ENCODE data around the gene PSMD10.

The PSMD10 gene

GRCh38 chrX:108049649-108050048, 41.7 kb downstream of the PSMD10 start:
- Histone ChIP-seq H3K27me3 (ENCODE audit: control insufficient read depth, insufficient read depth, low read length, poor library complexity, severe bottlenecking) (no peaks in the 10 kb centered on the region), H3K9me3 (ENCODE audit: control insufficient read depth, low read length) (no peaks in the 10 kb centered on the region), H3K36me3 (ENCODE audit: control insufficient read depth, insufficient read depth, low read length) (no peaks in the 10 kb centered on the region), H3K4me3 (ENCODE audit: insufficient read depth, low read depth, low read length) (no peak overlapping the region), H3K27ac (ENCODE audit: insufficient read depth, low read depth, low read length, poor library complexity, severe bottlenecking) (no peak overlapping the region), H3K4me1 (ENCODE audit: control insufficient read depth, insufficient read depth, low read length) (no peaks in the 10 kb centered on the region)
- WGBS, 2 experiments, result 78 to 100% methylated on average over 1 of the region's 1 CpG

- Histone ChIP-seq H3K27me3 (ENCODE audit: control insufficient read depth, insufficient read depth, low read length, poor library complexity, severe bottlenecking) (no peaks in the 10 kb centered on the region), H3K36me3 (ENCODE audit: control insufficient read depth, insufficient read depth, low read length) (no peaks in the 10 kb centered on the region), H3K4me1 (ENCODE audit: control insufficient read depth, insufficient read depth, low read length) (no peaks in the 10 kb centered on the region), H3K27ac (ENCODE audit: insufficient read depth, low read depth, low read length, poor library complexity, severe bottlenecking) (no peak within 1 kb of the TSS), H3K9me3 (ENCODE audit: control insufficient read depth, low read length) (no peaks in the 10 kb centered on the region), H3K4me3 (ENCODE audit: insufficient read depth, low read depth, low read length) (no peak within 1 kb of the TSS)
- 84 to 92% methylated on average over 5 to 8 of the region's 10 CpGs for WGBS, 2 experiments
Measured at GRCh38 chrX:108044554-108045256, 46.6 kb downstream of the PSMD10 start, which contains the start of gene VSIG1. TSS of gene VSIG1 (plus strand) at chrX:108045065. CDS start at chrX:108045131, 66 bp downstream.

GRCh38 chrX:108036298-108036973, 54.9 kb downstream of the PSMD10 start:
- Histone ChIP-seq H3K9me3 (ENCODE audit: control insufficient read depth, low read length) (no peaks in the 10 kb centered on the region), H3K27me3 (ENCODE audit: control insufficient read depth, insufficient read depth, low read length, poor library complexity, severe bottlenecking) (no peaks in the 10 kb centered on the region), H3K4me3 (ENCODE audit: insufficient read depth, low read depth, low read length) (no peak overlapping the region), H3K4me1 (ENCODE audit: control insufficient read depth, insufficient read depth, low read length) (no peaks in the 10 kb centered on the region), H3K27ac (ENCODE audit: insufficient read depth, low read depth, low read length, poor library complexity, severe bottlenecking) (no peak overlapping the region), H3K36me3 (ENCODE audit: control insufficient read depth, insufficient read depth, low read length) (no peaks in the 10 kb centered on the region)
- WGBS, 2 experiments, result 76 to 79% methylated on average over 4 of the region's 4 CpGs

GRCh38 chrX:108034725-108035124, 56.6 kb downstream of the PSMD10 start:
- 91 to 97% methylated on average over 2 to 3 of the region's 3 CpGs for WGBS, 2 experiments

More at GRCh38 chrX:108034725-108035124, 56.6 kb downstream of the PSMD10 start:
- Histone ChIP-seq H3K27ac (ENCODE audit: insufficient read depth, low read depth, low read length, poor library complexity, severe bottlenecking) (no peak overlapping the region), H3K27me3 (ENCODE audit: control insufficient read depth, insufficient read depth, low read length, poor library complexity, severe bottlenecking) (no peaks in the 10 kb centered on the region), H3K36me3 (ENCODE audit: control insufficient read depth, insufficient read depth, low read length) (no peaks in the 10 kb centered on the region), H3K4me3 (ENCODE audit: insufficient read depth, low read depth, low read length) (no peak overlapping the region), H3K4me1 (ENCODE audit: control insufficient read depth, insufficient read depth, low read length) (no peaks in the 10 kb centered on the region), H3K9me3 (ENCODE audit: control insufficient read depth, low read length) (no peaks in the 10 kb centered on the region)

Measured in ectodermal cell (in vitro differentiated cells).